Left kidney (tissue), 8 donors: ENCODE measurements around the gene IL1RL2. TPM values are rescaled to one million over a fixed set of nuclear protein-coding genes. Genes with fewer than 3 reads are reported as not detected.

ENCODE experiments used
- DNase-seq: peaks from one replicate; pipeline ENCODE4 v3.0.0-alpha.2; 2013
- long read RNA-seq, 8 donors: transcript quantifications; one replicate each; lab custom pipeline, GENCODE V29; 2026
- polyA plus RNA-seq: library from polyadenylated mRNA; unstranded; fragments of 120-200 nt; gene quantifications from one replicate; pipeline ENCODE4 v1.2.1, GENCODE V29; 2013; ENCODE audit not compliant: insufficient read length

Gene IL1RL2
- 1.4 TPM for polyA plus RNA-seq
- long read RNA-seq, donor 1, result 0 reads
- long read RNA-seq, donor 2, result 0 reads
- long read RNA-seq, donor 3, result 0 reads
- long read RNA-seq, donor 4, result 0 reads
- long read RNA-seq, donor 5, result 0 reads
- long read RNA-seq, donor 6, result 0 reads
- long read RNA-seq, donor 7, result 0 reads
- long read RNA-seq, donor 8, result 0 reads

DNA sequence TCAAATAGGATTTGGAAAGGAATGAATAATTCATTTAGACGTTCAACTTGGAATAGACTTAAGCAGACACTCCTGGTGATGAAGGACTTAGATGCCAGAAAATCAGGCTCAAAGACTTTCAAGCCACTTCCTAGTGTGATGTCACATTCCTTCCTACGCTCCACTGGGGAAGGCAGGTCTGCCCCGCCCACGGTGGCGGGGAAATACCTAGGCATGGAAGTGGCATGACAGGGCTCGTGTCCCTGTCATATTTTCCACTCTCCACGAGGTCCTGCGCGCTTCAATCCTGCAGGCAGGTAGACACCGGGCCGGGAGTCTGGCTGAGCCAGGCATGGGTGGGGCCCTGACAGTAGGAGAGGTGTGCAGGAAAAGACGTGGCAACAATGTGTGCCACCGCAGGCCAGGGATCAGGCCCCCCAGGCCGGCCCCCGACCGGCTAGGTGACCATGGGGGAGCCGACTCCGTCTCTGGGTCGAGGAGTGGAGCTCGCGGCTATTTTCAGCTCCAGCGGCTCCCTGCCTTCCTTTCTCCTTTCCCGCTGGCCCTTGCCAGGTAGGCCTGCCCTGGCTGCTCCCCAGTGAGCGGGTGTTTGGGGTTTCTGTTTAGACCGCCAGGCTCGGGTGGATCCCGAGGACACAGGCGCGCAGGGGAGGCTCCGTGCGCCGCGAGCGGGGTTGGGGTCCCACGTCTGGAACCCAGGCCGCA, at the start of gene IL1RL2:
Gene IL1RL2, plus strand, starts transcription at position 233 of the 705 bp plus-strand sequence. CDS start 845 bp downstream, outside the sequence.
- DNase-seq, result no peak

DNA sequence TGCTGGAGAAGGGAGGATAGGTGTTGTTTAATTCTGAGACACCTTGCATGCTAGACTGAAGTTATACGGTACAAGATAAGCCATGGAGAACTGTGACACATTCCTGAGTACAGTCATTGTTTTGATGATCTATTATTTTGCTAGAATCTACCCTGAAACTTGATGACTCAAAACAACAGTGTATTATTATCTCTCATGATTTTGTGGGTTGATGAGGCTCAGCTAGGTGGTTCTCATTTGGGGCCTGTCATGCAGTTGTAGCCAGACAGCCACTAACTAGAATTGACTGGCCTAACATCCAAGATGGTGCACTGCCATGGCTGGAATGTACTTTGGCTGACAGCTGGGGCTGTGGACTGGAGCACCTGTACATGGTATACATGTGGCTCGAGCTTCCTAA, 49.7 kb upstream of the IL1RL2 start:
- no peak for DNase-seq

GRCh38 chr2:102138331-102138730, 48.5 kb upstream of the IL1RL2 start:
- DNase-seq, result no peak

DNA sequence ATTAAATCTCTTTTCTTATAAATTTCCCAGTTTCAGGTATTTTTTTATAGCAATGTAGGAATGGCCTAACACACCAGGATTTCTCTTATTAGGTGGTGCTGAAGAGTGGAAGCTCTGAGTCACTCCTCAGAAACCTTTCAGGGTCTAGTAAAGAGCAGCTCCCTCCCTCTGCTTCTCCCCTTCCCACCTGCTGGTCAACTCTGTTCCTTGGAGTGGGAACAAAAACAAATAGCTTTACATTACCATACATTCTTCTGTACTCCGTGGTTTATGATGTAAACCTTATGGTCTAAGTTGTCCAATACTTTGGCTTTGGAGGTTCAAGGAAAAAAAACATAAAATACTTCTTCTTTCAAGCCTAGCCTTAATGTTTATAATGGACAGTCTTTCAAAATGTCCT, 47.0 kb upstream of the IL1RL2 start:
- no peak for DNase-seq

DNA sequence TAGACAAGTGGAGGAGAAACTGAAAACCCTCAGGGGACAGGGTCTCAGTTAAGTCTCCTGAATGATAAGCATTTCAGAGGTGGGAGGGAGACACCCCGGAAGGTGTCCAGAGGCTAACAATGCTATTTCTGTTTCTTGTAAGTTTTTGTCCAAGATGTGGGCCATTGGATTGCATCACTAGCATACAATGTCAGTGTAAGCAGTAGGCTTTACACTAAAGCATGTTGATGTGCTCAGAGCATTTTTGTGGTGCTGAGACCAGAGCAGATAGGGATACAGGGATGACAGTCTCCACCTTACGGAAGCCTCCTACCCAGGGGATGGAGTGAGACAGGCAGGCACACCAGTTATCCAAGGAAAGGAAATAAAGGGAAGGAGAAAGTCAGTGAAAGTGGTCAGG, 46.4 kb upstream of the IL1RL2 start:
- DNase-seq, result no peak

DNA sequence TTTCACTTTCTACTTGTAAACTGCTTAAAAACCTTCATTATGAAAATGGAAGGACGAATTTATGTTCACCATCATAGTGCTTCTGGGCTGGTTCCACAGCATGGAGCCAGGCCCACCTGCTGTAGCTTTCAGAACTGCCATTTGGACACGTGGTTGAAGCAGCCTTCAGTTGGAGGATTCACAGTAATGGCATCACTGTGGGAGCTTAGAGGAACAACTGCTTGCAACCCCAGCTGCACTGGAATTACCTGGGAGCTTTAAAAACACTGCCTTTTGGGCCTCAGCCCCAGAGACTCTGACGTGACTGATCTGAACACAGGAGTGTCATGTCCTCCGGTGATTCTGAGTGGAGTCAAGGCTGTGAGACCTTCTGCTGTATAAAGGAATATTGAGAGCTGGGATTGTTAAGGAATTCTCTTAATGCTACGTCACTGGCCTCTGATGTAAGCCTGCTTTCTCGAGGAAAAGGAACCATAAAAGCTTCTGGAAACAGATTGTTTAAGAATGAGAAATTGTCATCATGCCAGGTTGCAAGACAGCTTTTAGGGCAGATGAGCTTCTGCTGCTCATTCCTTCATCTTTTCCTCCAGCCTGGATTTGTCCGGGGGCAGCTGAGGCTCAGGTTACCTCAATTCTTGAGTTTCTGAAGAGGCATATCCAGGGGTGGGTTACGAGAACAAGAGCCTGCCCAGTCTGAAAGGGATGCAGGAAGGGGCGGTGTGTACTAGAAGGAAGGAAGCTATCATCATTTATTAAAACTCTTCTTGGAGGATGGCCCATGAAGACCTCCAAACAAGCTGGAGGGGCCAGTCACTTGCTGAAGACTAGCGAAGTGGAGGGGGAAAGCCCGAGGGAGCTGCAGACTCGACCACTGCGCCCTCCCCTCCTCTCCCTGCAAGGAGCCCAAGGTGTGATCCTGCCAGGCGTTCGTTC, 45.5 kb upstream of the IL1RL2 start:
- DNase-seq, result no peak

GRCh38 chr2:102141970-102142828, 44.6 kb upstream of the IL1RL2 start, which contains the start of gene IL1R1:
TSS of gene IL1R1 (plus strand) at chr2:102142746. CDS start at chr2:102157725, 14,979 bp downstream.
- peak; percentile 80 for DNase-seq

DNA sequence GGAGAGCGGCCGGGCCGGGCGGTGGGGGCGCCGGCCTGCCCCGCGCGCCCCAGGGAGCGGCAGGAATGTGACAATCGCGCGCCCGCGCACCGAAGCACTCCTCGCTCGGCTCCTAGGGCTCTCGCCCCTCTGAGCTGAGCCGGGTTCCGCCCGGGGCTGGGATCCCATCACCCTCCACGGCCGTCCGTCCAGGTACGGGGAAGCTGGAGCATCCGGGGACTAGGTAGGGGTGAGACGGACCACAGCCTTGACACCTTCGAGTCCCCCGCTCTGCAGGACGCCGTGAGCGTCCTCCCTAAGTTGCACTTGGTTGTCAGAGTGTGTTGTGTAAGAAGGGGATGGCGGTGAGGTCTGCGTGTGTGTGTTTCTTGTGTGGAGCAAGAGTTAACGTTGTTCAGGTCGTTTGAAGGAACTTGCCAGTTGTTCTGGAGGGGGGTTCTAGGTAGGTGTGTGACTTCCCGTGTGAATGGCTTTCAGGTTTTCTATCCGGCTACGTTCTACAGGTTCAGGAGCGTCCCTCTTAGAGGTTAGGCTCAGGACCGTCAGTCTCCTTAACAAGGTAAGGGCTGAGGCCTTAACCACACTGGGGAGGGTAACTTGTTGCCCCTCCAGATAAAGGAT, 43.9 kb upstream of the IL1RL2 start:
- DNase-seq, result no peak

DNA sequence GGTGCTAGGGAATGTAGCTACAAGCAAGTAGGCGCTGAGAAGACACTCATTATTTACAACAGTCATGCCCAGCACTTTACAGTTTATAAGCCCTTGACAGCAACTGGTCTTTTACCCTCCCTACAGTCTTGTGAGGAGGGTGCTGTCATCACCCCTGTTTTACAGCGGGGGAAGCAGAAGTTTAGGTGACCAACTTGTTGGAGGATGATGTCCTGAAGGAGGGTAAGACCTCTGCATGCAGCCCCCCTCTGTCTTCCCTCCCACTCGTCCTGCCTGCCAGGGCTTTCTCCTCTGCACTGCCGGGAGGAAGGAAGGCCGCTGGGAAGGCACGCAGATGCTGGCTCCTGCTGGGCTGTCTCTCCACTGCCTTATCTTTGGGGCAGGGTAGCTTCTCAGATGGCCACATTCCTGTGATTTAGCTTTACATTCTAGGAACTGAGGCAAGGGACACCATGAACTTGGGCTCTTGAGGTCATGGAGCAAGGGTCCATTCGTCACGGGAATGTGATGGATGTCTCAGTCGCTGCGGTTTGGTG, 43.3 kb upstream of the IL1RL2 start:
- no peak for DNase-seq

- DNase-seq, result no peak
Measured at GRCh38 chr2:102144128-102144527, 42.7 kb upstream of the IL1RL2 start.

DNA sequence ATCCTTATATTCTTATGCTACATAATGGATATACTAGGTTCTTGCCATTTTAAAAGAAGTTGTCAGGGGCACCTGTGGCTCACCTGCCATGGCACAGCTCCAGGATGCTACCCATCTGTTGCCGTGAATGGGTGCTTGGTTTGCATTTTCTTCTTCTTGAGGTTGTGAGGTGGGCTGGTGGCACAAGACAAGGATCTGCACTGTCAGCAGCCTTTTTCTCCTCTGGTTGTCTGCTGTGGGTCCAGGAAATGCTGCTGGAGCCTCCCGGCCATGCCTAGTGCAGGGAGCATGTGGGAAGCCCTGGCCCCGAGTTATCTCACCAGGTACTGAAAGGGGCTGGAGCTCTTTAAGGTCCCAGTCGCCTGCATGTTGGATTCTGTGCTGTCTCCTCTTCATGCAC, 41.7 kb upstream of the IL1RL2 start:
- no peak for DNase-seq

DNA sequence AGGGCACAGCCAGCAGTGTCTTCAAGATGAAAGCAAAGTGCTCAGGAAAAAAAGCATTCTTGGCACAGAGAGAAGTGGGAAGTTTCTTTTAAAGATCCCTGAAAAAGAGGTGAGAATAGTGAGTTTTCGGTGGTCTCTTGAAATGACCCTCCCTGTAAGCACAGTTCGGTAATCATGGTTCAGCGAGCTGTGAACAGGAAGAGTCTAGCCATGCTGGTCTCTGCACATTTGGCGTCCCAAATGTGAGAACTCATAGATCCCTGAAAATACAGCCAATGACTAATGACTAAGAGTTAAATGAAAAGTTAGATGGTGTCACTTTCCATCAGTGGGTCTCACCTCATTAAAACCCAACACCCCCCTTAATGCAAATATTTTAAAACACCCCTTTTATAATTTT, 40.9 kb upstream of the IL1RL2 start:
- no peak for DNase-seq

DNA sequence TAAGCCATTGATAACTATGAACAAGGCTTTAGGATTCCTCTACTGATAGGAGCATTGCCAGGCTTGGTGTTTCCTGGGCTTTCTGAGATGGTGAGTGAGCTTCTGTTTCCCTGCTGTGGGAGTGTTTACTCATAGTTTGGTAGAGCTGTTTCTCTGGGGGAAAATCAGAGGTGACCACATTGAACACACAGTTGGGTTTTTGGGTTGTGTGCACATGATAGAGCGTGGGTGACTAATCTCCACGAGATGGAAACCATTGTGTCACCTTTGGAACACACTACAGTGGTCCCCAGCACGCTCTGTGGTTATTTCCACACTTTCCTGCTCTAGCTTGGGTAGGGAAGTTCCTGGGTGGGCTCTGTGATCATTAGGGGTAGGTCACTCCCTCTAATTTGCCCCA, 38.9 kb upstream of the IL1RL2 start:
- DNase-seq, result no peak

DNA sequence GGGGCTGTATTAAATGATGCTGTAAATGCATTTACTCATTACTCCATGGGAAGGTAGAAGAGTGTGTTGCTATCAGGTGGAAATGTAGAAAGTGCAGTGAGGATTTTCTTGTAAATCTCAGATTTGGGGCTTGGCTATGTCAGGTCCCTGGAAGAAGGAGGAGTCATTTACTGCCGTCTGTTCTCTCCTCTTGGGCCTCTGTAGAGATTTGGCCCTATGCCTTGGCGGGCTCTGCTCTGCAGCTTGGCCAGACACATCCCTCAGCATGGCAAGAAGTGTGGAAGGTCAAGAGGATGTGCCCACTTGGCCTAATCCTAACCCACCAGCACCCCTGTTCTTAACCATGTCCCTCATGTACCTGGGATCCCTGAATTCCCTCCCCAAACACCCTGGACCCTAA, 37.6 kb upstream of the IL1RL2 start:
- no peak for DNase-seq

GRCh38 chr2:102149644-102150455, 37.0 kb upstream of the IL1RL2 start:
- DNase-seq, result no peak

GRCh38 chr2:102154364-102154763, 32.5 kb upstream of the IL1RL2 start:
- no peak for DNase-seq

DNA sequence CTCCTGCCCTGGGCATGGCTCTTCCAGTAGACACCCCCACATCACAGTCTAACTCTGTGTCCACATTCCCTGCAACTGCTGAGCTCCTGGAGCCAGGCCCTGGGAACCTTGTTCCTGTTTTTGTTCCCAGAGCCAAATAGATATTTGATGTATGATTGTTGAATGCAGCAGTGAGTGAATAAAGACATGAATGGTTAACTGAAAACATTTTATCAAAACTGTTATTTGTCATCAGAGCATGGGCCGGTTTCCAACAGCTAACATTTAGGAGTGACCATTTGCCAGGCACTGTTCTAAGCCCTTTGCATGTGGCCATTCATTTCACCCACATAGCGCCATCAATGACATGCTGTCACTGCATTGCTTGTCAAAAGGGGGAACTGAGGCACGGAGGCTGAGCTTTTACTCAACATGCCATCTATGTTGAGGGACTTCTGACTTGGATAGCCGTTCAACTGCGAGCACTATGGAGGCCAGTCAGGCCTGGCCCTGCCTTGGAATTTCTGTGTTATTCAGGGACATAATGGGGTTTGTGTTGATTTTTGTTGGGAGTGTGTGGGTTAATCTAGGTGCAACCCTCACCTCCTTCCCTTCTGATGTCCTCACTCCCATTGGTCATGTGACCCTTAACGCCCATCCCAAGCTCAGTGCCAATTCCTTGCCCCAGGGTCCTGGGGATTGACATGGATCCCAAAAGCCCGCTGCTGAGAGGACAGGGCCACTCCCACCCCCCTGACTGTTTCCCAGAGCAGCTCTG, 31.7 kb upstream of the IL1RL2 start:
- DNase-seq, result no peak

DNA sequence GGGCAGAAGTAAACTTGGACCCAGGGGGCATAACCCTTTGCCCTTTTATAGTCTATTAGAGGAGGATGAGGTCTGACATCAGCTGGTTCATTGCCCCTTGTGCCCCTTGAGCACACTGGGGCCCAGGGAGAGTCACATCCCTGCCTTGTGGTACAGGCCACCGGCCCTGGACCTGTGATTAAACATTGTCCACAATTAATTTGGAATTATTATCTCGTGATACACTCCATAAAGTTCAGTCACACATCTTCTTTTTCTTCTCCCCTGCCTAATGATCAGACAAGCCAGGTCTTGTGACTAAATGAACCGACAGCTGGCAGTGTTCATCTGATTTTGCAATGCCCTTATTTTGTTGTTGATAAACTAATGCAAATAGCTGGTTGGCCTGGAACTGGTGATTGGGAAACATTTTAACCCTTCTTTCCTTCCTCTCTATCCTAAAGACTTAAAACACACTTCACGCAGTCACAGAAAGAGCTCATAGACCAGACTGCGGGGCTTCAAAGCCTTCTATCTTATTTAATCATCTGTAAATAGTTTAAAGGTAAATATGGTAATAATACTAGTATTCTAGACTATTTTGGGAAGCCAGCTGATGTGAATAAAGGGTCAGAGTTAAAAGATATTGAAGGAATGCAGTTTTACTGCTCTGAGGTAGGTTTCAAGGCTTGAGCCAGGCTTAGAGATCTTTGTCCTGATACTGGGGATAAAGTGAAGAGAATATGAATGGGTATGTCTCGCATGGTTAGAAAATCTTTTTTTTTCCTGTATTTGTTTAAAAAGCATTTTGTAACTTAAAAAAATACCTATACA, 30.9 kb upstream of the IL1RL2 start:
- no peak for DNase-seq
